Spleen (tissue), 7 donors: ENCODE data around the gene ZNF442.
A peak's percentile ranks its signal among the peaks of the same experiment; 100 is the strongest.

ENCODE experiments used
- POLR2A ChIP-seq, 3 donors: fragments of 450-650 bp; IDR thresholded peaks; one replicate each; pipeline ENCODE4 v1.5.1; 2017; ENCODE audit warnings: antibody characterized with exemption in 3 of 3, mild to moderate bottlenecking in 1 of 3
- POLR2AphosphoS5 ChIP-seq, 3 donors: sonication (generic); formaldehyde crosslinking; IDR thresholded peaks; one replicate each; pipeline ENCODE4 v1.5.1; 2017; ENCODE audit warnings: antibody characterized with exemption in 3 of 3
- TF ChIP-seq, protein P1 (sequence below), 11 experiments: fragments of 200-600 bp in 7 of 11; fragments of 450-650 bp in 4 of 11; sonication (generic) in 4 of 11; IDR thresholded peaks in 8 of 11; conservative IDR thresholded peaks in 3 of 11; 1 replicate in 7 of 11; 2 replicates in 4 of 11; pipeline versions ENCODE4 v1.4.0 to v1.8.0; 2016 to 2021; ENCODE audit warnings: antibody characterized with exemption in 11 of 11, inconsistent platforms in 4 of 11, mild to moderate bottlenecking in 1 of 11
- donor health status: DM: no; HTN: no; CAD: no; lungs with moderate emphysema.
- donor health status: DM: no; HTN: no; CAD: no.
- donor health status: DM: no; HTN: no; CAD: no.

DNA sequence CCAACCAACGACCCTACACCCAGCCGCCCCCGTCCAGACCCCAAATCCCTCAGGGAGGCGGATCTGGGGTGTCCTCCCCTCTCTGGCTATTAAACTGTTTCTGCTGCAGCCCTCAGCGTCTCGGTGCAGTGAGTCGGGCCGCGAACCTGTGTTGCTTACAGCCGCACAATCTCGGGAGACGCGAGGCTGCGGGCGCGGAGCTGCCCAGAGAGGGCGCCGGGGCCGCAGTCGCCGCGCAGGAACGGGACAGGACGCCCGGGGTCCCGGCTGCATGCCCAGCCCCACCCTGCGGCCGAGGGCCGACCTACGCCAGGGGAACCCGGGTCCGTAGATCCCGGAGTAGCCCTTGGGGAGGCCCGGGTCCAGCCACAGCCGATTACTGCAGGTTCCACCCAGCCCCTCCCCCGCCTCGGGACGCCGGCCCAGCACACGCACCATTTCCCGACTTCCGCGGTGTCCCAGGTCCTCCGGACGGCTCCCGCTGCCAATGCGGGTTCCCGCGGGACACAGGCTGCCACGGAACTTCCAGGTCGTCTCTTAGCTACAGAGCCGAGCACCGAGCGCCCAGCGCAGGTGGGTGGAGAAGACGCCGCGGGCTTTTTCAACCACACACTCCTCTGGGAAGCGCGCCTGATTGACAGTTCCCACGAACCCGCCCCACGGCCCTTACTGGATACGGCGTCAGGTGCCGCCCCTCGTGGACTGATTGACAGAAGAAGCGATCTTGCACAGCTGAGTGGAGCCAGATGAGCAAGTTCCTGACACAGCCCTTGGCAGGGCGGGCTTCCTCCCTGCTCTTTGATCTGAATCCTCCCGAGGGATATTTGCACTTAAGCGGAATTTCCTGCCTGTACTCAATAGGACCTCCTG, 35.4 kb upstream of the ZNF442 start, which contains the start of gene ZNF799:
- TF ChIP-seq, protein P1, sequence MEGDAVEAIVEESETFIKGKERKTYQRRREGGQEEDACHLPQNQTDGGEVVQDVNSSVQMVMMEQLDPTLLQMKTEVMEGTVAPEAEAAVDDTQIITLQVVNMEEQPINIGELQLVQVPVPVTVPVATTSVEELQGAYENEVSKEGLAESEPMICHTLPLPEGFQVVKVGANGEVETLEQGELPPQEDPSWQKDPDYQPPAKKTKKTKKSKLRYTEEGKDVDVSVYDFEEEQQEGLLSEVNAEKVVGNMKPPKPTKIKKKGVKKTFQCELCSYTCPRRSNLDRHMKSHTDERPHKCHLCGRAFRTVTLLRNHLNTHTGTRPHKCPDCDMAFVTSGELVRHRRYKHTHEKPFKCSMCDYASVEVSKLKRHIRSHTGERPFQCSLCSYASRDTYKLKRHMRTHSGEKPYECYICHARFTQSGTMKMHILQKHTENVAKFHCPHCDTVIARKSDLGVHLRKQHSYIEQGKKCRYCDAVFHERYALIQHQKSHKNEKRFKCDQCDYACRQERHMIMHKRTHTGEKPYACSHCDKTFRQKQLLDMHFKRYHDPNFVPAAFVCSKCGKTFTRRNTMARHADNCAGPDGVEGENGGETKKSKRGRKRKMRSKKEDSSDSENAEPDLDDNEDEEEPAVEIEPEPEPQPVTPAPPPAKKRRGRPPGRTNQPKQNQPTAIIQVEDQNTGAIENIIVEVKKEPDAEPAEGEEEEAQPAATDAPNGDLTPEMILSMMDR (IDR thresholded peaks at IDR 0.05 in 8 of 11, conservative IDR thresholded peaks at IDR 0.05 in 3 of 11), result peak in 4 of 11 experiments; percentile 2 to 22 (median 12)
- TF ChIP-seq POLR2A (IDR thresholded peaks at IDR 0.05) (no peak), POLR2AphosphoS5 (IDR thresholded peaks at IDR 0.05) (peak; percentile 77 to 86 (median 84))
